Endothelial cell of umbilical vein (primary cell): ENCODE results near the gene ARHGEF12. TPM values are rescaled to one million over a fixed set of nuclear protein-coding genes. Genes with fewer than 3 reads are reported as not detected.

ENCODE experiments used
- BruUV-seq: library from RNA; stranded (reverse); fragments of 400-500 nt; replicated peaks from 2 replicates; lab custom pipeline; 2021; lab: Mats Ljungman, UMichigan
- CTCF ChIA-PET: fragments of 300-600, 350-600 bp; sonication (Branson Sonifier 250); formaldehyde crosslinking; loops from one replicate; lab custom pipeline; 2021; ENCODE audit warnings: antibody characterized with exemption, inconsistent platforms; lab: Charles Lee
- POLR2A ChIA-PET: fragments of 300-600, 350-600 bp; sonication (Branson Sonifier 250); formaldehyde crosslinking; loops from one replicate; lab custom pipeline; 2021; ENCODE audit warnings: antibody characterized with exemption, inconsistent platforms; lab: Charles Lee
- DNase-seq: peaks from one replicate; pipeline ENCODE4 v3.0.0-alpha.2; 2011; ENCODE audit warnings: low read depth, low spot score
- FAIRE-seq: peaks from 2 replicates; lab custom pipeline; 2011; peaks lifted over from hg19 to GRCh38; lab: Jason Lieb, UNC
- H2AFZ ChIP-seq: 2 replicates; pipeline ENCODE4 v1.6.0; 2012; ENCODE audit warnings: low read depth, low read length, control low read depth, inconsistent platforms
- H3K27ac ChIP-seq: 2 replicates; pipeline ENCODE4 v1.5.1; 2011; ENCODE audit warnings: low read depth, mild to moderate bottlenecking, control low read depth, low read length, moderate library complexity; ENCODE audit not compliant: insufficient read depth
- H3K27me3 ChIP-seq, 2 experiments: 2 replicates each; pipeline versions ENCODE4 v1.6.0 to v1.6.1; 2011; ENCODE audit warnings: low read length in 2 of 2, mixed read lengths in 1 of 2; ENCODE audit not compliant: control insufficient read depth in 2 of 2, insufficient read depth in 2 of 2
- H3K36me3 ChIP-seq, 2 experiments: 2 replicates in 1 of 2; 3 replicates in 1 of 2; pipeline ENCODE4 v1.5.1; 2011; ENCODE audit warnings: low read length in 2 of 2, mild to moderate bottlenecking in 1 of 2, moderate library complexity in 1 of 2; ENCODE audit not compliant: control insufficient read depth in 2 of 2, insufficient read depth in 2 of 2; ENCODE audit errors: extremely low read depth in 1 of 2
- H3K4me1 ChIP-seq: 3 replicates; pipeline ENCODE4 v1.5.1; 2011; ENCODE audit warnings: mild to moderate bottlenecking, low read length; ENCODE audit not compliant: control insufficient read depth, insufficient read depth; ENCODE audit errors: extremely low read depth
- H3K4me2 ChIP-seq: 2 replicates; pipeline ENCODE4 v1.6.1; 2011; ENCODE audit warnings: low read length, control low read depth, mixed read lengths; ENCODE audit not compliant: insufficient read depth
- H3K4me3 ChIP-seq, 3 experiments: fragments of 200-600 bp in 1 of 3; sonication (generic), shearing (Covaris generic) in 1 of 3; replicated peaks in 1 of 3; 2 replicates each; pipeline ENCODE4 v1.5.1; 2011 to 2016; ENCODE audit warnings: control low read depth in 3 of 3, low read length in 3 of 3, mild to moderate bottlenecking in 2 of 3, inconsistent platforms in 1 of 3, low read depth in 1 of 3, moderate library complexity in 1 of 3; ENCODE audit not compliant: insufficient read depth in 1 of 3
- H3K79me2 ChIP-seq: 2 replicates; pipeline ENCODE4 v1.6.0; 2012; ENCODE audit warnings: low read length, inconsistent platforms; ENCODE audit not compliant: control insufficient read depth, insufficient read depth
- H3K9ac ChIP-seq: replicated peaks from 2 replicates; pipeline ENCODE3; 2011; ENCODE audit warnings: low read length, control low read depth; ENCODE audit not compliant: insufficient read depth; ENCODE audit errors: extremely low read depth
- H3K9me1 ChIP-seq: replicated peaks from 3 replicates; pipeline ENCODE4 v1.6.0; 2011; ENCODE audit warnings: mild to moderate bottlenecking, low read length; ENCODE audit not compliant: control insufficient read depth, insufficient read depth; ENCODE audit errors: extremely low read depth
- H3K9me3 ChIP-seq: replicated peaks from 2 replicates; pipeline ENCODE4 v1.5.1; 2012; ENCODE audit warnings: low read length, inconsistent platforms; ENCODE audit not compliant: control insufficient read depth, insufficient read depth
- H4K20me1 ChIP-seq: replicated peaks from 2 replicates; pipeline ENCODE3; 2011; ENCODE audit warnings: mild to moderate bottlenecking, low read length; ENCODE audit not compliant: control insufficient read depth, insufficient read depth; ENCODE audit errors: extremely low read depth
- FOS ChIP-seq: IDR thresholded peaks from 2 replicates; pipeline ENCODE4 v1.6.1; 2011; ENCODE audit warnings: mild to moderate bottlenecking, low read length, moderate library complexity, borderline replicate concordance; ENCODE audit not compliant: insufficient read depth
- JUN ChIP-seq: IDR thresholded peaks from 2 replicates; pipeline ENCODE4 v1.6.1; 2011; ENCODE audit warnings: borderline replicate concordance, low read depth; ENCODE audit not compliant: insufficient read length, insufficient read depth
- dilution Hi-C: fragments of 300-500 bp; cut with MboI; formaldehyde crosslinking; loops from one replicate; pipeline ENCODE4 v1.15.0; 2019; ENCODE audit warnings: low sequenced_read_pairs; ENCODE audit not compliant: extremely low pct_ligation_motif_present
- intact Hi-C: fragments of 100-400 bp; cut with micrococcal nuclease; formaldehyde crosslinking; loops from one replicate; pipeline ENCODE4 v1.10.0; 2022
- polyA plus RNA-seq, 4 experiments: library from polyadenylated mRNA; depleted of rRNA in 3 of 4; stranded (reverse) in 3 of 4; unstranded in 1 of 4; fragments of >200 nt; gene quantifications; 2 replicates each; pipeline versions ENCODE4 v1.2.1 to v1.2.3, GENCODE V29; 2011 to 2012; ENCODE audit warnings: missing spikeins in 1 of 4
- total RNA-seq: library from RNA; stranded (reverse); gene quantifications from 2 replicates; pipeline ENCODE4 v1.2.3, GENCODE V29; 2021
- TF ChIP-seq, protein P1 (sequence below), 2 donors: IDR thresholded peaks; 1 replicate in 1 of 2; 2 replicates in 1 of 2; pipeline ENCODE4 v1.5.1; 2011; ENCODE audit warnings: low read length in 2 of 2, mild to moderate bottlenecking in 2 of 2, moderate library complexity in 2 of 2, control low read depth in 1 of 2, inconsistent platforms in 1 of 2, low read depth in 1 of 2; ENCODE audit not compliant: insufficient read depth in 1 of 2; ENCODE audit errors: extremely low read depth in 1 of 2

ARHGEF12 gene
- total and polyA plus RNA-seq, 2 donors (not counting 3 experiments of a cell fraction or from before 2014, with no cell fraction given) = 20.9 to 125 TPM

GRCh38 chr11:120303004-120303637 is 33.1 kb upstream of the ARHGEF12 start:
- intact Hi-C loops = no loop called here

DNA sequence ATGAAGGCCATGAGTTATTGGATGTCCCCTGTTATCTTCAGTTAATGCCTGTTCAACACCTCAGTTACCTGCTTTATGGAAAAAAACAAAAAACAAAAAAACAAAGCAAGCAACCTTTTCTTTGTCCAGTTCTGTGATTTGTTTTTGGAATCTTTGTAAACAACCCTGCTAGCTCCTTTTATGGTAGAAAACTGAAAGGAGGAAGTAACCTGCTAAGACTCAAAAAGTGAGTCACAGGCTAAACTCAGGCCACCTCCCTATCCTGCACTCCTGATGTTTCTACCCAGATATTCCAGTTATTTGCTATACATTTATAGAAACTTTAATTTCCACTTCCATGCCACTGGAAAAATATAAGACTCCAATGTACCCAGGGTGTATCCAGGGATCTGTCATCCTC is 31.7 kb upstream of the ARHGEF12 start:
- Histone ChIP-seq H3K79me2 (no peaks in the 10 kb centered on the region), H3K9ac (no peak overlapping the region), H3K27me3 (peaks cover 0 to 3% of the 10 kb centered on the region in 2 experiments), H2AFZ (no peak overlapping the region), H3K4me2 (no peak overlapping the region), H3K27ac (no peak overlapping the region), H3K4me3 (no peak overlapping the region), H3K4me1 (peaks cover 6% of the 10 kb centered on the region), H3K9me1 (no peaks in the 10 kb centered on the region), H3K36me3 (no peaks in the 10 kb centered on the region), H3K9me3 (no peaks in the 10 kb centered on the region), H4K20me1 (no peaks in the 10 kb centered on the region)
- no peak for FAIRE-seq
- intact Hi-C loops = no loop called here
- DNase-seq = no peak
- dilution Hi-C loops = no loop called here
- ChIA-PET POLR2A (no interaction called here), CTCF (interaction anchor here (0.6 to 11.4 kb wide), 14 partner anchors 10 to 197 kb away, joined by 3 to 327 read pairs (median 22); partner anchors contain the start of gene POU2F3)
- TF ChIP-seq, protein P1, sequence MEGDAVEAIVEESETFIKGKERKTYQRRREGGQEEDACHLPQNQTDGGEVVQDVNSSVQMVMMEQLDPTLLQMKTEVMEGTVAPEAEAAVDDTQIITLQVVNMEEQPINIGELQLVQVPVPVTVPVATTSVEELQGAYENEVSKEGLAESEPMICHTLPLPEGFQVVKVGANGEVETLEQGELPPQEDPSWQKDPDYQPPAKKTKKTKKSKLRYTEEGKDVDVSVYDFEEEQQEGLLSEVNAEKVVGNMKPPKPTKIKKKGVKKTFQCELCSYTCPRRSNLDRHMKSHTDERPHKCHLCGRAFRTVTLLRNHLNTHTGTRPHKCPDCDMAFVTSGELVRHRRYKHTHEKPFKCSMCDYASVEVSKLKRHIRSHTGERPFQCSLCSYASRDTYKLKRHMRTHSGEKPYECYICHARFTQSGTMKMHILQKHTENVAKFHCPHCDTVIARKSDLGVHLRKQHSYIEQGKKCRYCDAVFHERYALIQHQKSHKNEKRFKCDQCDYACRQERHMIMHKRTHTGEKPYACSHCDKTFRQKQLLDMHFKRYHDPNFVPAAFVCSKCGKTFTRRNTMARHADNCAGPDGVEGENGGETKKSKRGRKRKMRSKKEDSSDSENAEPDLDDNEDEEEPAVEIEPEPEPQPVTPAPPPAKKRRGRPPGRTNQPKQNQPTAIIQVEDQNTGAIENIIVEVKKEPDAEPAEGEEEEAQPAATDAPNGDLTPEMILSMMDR (IDR thresholded peaks at IDR 0.05; ENCODE audit: extremely low read depth in 1 of 2, insufficient read depth in 1 of 2, low read depth in 1 of 2, low read length in 2 of 2) = no peak
- peak; percentile 16 for TF ChIP-seq FOS
- BruUV-seq = no TSS peak

More at GRCh38 chr11:120303004-120303637, 33.1 kb upstream of the ARHGEF12 start:
- no peak for TF ChIP-seq JUN
- TF ChIP-seq, protein P1 (IDR thresholded peaks at IDR 0.05; ENCODE audit: extremely low read depth in 1 of 2, insufficient read depth in 1 of 2, low read depth in 1 of 2, low read length in 2 of 2) = peak; percentile 96 to 99
- Histone ChIP-seq H3K9me3 (no peaks in the 10 kb centered on the region), H3K79me2 (no peaks in the 10 kb centered on the region), H3K27me3 (peaks cover 0 to 6% of the 10 kb centered on the region in 2 experiments), H3K27ac (no peak overlapping the region), H3K4me2 (no peak overlapping the region), H3K36me3 (no peaks in the 10 kb centered on the region), H3K9me1 (no peaks in the 10 kb centered on the region), H3K4me1 (peaks cover 6% of the 10 kb centered on the region), H3K4me3 (no peak overlapping the region), H3K9ac (no peak overlapping the region), H2AFZ (no peak overlapping the region), H4K20me1 (no peaks in the 10 kb centered on the region)
- ChIA-PET CTCF (interaction anchor here (0.6 to 11.4 kb wide), 59 partner anchors 9 to 826 kb away, joined by 3 to 327 read pairs (median 5); partner anchors contain the start of genes ARHGEF12, GRIK4, OAF and POU2F3), POLR2A (interaction anchor here (0.9 kb wide), 1 partner anchor 70 kb away, joined by 3 read pairs; no protein-coding TSS in a partner anchor)
- no TSS peak for BruUV-seq
- FAIRE-seq (peak; percentile 96), DNase-seq (peak; percentile 73)
- dilution Hi-C loops = no loop called here
